TTC549 (cell line): ENCODE measurements around the gene RNASEL.
"Not testable (repeated sequence)": the region's sequence is repeated elsewhere in the genome, so short reads cannot be mapped to it uniquely, and the experiment has no call there.

Source experiments
- FAIRE-seq: peaks from 2 replicates; lab custom pipeline; 2012; peaks lifted over from hg19 to GRCh38; lab: Jason Lieb, UNC

RNASEL gene

GRCh38 chr1:182563095-182563494 is 26.0 kb downstream of the RNASEL start:
- FAIRE-seq, result no peak

- no peak for FAIRE-seq
Measured at GRCh38 chr1:182561456-182561855, 27.6 kb downstream of the RNASEL start.

- no peak for FAIRE-seq
Measured at GRCh38 chr1:182560392-182560984, 28.6 kb downstream of the RNASEL start.

GRCh38 chr1:182556279-182556678 is 32.8 kb downstream of the RNASEL start:
- no peak for FAIRE-seq

GRCh38 chr1:182555493-182555892 is 33.6 kb downstream of the RNASEL start:
- no peak for FAIRE-seq

- no peak for FAIRE-seq
Measured at GRCh38 chr1:182552527-182552926, 36.5 kb downstream of the RNASEL start.

GRCh38 chr1:182549811-182550210 is 39.2 kb downstream of the RNASEL start:
- FAIRE-seq, result no peak

- no peak for FAIRE-seq
Measured at GRCh38 chr1:182549346-182549745, 39.7 kb downstream of the RNASEL start.

- FAIRE-seq, result no peak
Measured at GRCh38 chr1:182533896-182534295, 55.2 kb downstream of the RNASEL start.

- not testable (repeated sequence) for FAIRE-seq
Measured at GRCh38 chr1:182528206-182528605, 60.9 kb downstream of the RNASEL start.

- no peak for FAIRE-seq
Measured at GRCh38 chr1:182527680-182528079, 61.4 kb downstream of the RNASEL start.

- FAIRE-seq, result peak; percentile 73
Measured at GRCh38 chr1:182525342-182525741, 63.7 kb downstream of the RNASEL start.
